Esophagus squamous epithelium (tissue), 4 donors: ENCODE measurements around the gene FOXC1.

ENCODE experiments used
- POLR2A ChIP-seq, 4 donors: fragments of 450-650 bp; IDR thresholded peaks; one replicate each; pipeline ENCODE4 v1.6.1; 2017; ENCODE audit warnings: antibody characterized with exemption in 4 of 4, mild to moderate bottlenecking in 4 of 4, moderate library complexity in 3 of 4
- TF ChIP-seq, protein P1 (sequence below), 6 experiments: fragments of 450-650 bp in 4 of 6; fragments of 200-600 bp in 2 of 6; sonication (generic) in 2 of 6; IDR thresholded peaks; one replicate each; pipeline ENCODE4 v1.5.1; 2016 to 2019; ENCODE audit warnings: antibody characterized with exemption in 6 of 6, mild to moderate bottlenecking in 4 of 6, moderate library complexity in 4 of 6

DNA sequence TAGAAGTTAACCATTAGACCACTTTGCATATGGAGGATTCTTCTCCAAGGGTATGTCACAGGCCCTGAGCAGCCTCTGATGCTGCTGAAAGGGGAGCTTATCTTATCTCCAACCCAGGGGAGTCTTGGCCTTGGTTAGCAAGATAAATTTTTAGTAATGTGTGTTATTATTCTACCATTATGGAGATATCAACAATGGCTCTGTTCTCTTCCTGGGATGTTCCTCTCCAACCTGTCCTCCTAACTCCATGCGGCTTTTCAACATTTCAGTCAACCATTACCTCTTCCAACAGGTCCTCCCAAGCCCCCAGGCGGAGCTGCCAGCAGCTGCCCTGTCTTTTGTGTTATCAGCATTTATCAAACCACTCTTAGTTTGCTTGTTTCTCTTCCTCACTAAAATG, 48.4 kb upstream of the FOXC1 start:
- no peak for TF ChIP-seq POLR2A (IDR thresholded peaks at IDR 0.05)
- TF ChIP-seq, protein P1, sequence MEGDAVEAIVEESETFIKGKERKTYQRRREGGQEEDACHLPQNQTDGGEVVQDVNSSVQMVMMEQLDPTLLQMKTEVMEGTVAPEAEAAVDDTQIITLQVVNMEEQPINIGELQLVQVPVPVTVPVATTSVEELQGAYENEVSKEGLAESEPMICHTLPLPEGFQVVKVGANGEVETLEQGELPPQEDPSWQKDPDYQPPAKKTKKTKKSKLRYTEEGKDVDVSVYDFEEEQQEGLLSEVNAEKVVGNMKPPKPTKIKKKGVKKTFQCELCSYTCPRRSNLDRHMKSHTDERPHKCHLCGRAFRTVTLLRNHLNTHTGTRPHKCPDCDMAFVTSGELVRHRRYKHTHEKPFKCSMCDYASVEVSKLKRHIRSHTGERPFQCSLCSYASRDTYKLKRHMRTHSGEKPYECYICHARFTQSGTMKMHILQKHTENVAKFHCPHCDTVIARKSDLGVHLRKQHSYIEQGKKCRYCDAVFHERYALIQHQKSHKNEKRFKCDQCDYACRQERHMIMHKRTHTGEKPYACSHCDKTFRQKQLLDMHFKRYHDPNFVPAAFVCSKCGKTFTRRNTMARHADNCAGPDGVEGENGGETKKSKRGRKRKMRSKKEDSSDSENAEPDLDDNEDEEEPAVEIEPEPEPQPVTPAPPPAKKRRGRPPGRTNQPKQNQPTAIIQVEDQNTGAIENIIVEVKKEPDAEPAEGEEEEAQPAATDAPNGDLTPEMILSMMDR (IDR thresholded peaks at IDR 0.05): no peak
